HuH-7 (cell line): ENCODE results near the gene ADH1B.
"Not testable (repeated sequence)": the region's sequence is repeated elsewhere in the genome, so short reads cannot be mapped to it uniquely, and the experiment has no call there.

Source experiments
- DNase-seq: peaks from one replicate; pipeline ENCODE4 v3.0.0; 2011; ENCODE audit warnings: low spot score

ADH1B gene

DNA sequence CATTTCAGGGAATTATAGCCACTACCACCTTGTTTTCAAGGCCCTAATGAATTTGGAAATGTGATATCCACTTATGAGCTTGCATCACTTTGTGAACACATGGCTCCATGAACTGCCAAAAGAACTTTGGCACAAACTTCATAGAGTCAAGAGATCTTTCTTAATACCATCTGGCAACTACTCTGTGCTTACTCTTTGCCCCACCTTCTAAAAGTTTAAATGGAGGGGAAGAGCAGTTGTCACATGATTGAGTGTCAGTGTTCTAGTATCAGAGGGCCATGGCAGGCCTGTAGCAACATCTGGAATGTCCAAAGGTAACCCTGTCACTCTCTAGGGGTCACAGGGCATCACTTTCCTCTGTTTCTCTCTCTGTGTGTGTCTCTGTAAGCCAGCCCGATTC lies 2.6 kb upstream of the ADH1B start:
- DNase-seq = no peak

DNA sequence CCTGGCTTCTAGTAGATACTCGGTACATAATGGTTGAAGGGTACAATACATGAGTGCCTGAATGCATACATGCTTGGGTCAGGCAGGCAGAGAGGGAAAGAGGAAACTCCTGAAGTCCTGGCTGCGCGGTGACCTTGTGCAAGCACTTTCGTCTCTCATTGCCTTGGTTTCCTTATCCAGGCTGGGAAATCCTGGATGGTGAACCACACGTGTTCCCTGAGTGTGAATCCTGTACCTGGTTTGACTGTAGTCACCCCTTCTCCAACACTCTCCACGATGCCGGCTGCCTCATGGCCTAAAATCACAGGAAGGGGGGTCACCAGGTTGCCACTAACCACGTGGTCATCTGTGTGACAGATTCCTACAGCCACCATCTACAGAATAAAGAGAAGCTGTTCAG lies 3.4 kb downstream of the ADH1B start:
- DNase-seq = not testable (repeated sequence)

DNA sequence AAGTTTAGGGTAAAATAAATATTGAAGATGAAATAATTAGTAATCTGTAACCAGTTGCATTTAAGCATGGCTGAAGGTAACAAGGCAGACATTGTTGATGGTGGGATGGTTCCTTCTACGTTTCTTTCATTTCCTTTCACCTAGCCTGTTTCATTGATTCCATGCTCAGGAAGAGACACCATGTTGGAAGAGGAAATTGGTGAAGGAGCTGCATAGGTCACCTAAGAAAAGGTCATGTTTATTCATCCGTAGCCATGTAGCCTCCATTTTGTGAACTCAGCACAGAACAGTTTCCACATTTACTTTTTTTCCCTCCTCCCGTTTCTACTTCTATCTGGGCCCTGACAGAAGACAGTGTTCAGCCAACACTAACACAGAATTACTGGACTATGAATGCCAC lies 3.8 kb downstream of the ADH1B start:
- no peak for DNase-seq

DNA sequence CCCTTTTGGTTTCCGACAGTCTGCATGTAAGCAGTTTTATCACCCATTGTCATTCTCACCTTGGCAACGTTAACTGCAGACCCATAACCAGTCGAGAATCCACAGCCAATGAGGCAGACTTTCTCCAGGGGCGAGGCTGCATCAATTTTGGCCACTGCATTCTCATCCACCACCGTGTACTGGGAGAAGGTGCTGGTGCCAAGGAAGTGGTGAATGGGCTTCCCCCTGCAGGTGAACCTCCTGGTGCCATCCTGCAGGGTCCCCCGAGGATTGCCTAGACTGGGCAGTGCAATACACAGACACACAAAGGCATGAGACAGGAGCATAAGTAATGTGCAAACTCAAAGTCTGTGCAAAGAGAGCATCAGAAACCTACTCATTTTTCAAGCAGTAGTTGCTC lies 5.4 kb downstream of the ADH1B start:
- DNase-seq = no peak

DNA sequence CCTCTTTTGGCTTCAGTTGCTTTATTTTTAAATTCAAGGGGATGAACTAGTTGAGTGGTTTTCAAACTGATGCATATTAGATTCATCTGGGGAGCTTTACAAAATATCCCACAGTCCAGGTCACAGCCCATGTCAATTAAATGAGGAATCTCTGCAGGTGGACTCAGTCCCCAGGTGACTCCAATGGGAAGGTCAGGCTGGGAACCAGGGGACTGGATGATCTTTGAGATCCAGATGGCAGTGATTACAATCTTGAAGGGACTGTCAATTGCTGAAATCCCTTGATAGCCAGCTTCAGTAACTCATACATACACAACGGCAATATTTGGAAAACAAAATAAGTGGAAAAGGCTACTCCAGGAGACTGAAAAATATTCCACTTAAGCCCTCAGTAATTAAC lies 7.0 kb downstream of the ADH1B start:
- DNase-seq = no peak

DNA sequence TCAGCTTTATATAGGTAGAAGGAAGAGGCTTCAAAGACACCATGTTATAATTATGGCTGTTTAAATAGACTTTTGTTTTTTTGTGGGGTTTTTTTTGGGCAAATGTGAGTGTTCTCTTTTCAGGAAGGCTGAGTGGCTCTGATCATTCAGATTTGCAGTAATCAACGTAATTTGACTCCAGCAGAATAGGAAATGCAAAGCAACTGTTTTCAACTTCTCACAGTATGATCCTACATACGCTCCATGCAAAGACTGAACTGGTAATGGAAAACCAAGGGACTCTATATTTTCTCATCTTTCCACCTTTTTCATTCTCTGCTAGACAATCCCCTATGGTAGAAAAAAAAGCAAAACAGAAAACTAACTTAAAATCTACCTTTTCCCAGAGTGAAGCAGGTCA lies 10.8 kb downstream of the ADH1B start:
- no peak for DNase-seq

DNA sequence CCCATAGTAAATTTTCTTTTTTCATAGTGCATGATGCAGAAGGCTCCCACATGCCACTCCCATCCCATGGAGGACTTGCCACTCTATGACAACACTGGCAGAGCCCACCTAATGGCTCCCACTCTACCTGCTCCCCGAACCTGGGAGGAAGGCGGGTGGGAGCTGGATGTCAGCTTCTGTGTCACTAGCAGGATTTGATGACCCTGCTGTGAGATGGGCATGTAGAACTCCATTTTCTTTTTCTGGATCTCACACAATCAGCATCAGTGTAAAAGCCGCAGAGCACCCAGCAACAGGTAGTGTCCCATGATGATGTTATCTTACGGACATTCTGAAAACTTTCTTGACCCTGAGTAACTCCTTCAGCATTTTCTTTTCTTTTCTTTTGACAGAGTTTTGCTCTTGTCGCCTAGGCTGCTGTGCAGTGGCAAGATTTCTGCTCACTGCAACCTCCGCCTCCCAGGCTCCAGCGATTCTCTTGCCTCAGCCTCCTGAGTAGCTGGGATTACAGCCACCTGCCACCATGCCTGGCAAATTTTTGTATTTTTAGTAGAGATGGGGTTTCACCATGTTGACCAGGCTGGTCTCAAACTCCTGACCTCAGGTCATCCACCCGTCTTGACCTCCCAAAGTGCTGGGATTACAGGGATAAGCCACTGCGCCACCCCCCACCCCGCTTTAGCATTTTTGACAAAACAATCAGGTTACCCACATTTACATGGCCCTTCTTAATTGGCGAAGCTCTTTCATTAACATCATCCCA lies 15.4 kb downstream of the ADH1B start:
- no peak for DNase-seq

DNA sequence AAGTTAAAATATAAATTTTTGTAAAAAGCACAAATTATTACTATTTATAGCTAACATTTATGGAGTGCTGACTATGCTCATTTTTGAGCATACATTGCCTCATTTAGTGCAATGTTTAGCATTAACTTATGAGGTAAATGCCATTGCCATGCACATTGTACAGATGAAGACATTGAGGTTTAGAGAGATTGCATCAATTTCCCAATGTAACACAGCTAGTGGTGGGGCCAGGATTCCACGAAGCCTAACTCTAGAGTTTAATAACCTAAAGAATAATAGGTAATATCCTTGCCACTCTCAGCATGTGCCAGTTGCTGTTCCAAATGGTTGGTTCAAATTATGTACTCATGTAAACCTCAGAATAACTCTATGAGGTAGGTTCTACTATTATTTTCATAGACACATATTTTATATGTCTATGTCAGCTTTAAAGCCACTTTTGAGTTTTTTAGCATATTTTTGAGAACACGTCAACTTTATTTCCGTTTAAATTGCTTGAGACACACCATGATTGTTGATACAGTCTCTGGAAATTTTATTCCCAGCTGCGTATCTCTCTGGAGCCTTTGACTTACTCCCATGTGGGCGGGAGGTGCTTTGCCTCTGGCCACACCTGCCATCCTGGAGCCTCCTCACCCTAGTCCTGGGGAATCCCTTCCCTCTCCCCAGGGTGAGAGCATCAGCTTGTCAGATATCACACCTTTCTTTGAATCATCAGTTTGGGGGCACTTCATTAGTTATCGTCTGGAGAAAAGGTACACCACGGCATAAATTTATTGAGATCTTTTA lies 19.6 kb downstream of the ADH1B start:
- no peak for DNase-seq

DNA sequence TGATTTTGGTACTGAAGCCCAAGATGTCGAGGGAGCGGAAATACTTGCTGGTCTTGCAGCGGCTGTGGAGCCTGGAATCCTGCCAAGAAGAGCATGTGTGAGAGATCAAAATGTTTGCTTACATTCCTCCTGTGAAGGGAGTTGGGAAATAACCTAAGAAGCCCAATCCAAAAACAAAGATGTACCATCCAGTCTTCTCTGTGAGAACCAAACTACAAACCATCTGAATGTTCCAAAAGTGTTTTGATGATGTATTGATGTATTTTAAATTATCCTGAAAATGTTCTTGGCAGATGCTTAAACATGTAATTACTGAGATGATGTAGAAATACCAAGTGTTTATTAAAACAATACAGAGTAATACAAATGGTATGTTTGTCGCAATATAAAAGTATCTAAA lies 20.3 kb downstream of the ADH1B start:
- DNase-seq = no peak

DNA sequence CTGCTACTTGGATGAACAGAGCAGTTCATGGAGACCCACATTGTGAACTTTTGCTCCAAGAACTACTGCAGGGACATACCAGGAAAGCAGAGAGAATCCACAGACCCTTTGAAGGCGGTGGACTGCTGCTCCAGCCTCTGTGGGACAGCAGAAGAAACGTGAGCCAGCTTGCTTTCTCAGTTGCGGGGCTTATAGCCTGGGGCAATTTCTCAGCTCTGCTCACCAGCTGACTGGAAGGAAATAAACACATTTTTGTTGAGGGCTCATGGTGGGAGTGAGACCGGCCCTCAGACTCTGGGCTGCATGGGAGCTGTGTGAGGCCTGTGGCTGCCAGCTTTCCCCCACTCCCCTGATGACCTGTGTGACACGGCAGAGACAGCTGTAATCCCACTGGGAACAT lies 27.8 kb downstream of the ADH1B start:
- DNase-seq = no peak

DNA sequence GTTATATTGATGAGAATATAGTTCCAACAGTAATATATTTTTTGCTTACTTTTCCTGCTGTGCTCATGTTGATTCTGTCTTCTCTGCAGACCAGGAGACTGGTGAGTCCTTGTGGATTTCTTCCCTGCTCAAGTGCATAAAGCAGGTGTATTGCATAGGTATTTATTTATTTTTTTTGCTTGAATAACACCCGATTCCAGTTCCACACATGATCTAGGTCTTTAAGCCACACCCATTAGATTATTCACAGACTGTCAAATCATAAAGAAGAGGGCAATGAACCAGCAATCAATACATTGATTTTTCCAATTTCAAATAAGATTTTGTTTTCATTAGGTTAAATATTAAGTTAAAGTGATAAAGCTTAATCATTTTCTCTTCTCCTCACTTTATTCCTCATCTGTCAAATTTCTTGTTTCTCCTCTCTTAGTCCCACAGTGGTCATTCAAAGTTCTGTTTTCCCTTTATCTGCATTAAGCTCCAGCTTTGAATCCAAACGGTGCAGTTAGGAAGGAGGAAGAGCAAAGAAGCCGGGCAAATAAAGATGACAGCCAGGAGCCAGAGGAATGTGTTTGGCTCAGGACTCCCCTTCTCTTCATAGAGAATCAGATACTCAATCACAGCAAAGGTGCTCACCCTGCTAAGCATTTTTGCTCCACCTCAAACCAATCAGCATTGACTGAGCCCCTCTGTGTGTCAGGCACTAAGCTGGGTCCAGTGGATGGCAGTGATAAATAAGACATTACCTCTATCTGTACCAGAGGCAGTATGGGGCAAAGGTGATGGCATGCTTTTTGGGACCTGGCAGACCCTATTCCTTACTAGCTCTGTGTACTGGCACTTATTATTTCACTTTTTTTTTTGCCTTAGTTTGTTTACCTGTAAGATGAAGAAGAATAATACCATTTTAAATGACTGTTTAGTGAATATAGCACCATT lies 30.1 kb downstream of the ADH1B start, which contains the start of gene ADH1A:
Gene ADH1A (minus strand): TSS at position 138 of the 939 bp plus-strand sequence. CDS start 71 bp downstream, at position 67.
- no peak for DNase-seq

DNA sequence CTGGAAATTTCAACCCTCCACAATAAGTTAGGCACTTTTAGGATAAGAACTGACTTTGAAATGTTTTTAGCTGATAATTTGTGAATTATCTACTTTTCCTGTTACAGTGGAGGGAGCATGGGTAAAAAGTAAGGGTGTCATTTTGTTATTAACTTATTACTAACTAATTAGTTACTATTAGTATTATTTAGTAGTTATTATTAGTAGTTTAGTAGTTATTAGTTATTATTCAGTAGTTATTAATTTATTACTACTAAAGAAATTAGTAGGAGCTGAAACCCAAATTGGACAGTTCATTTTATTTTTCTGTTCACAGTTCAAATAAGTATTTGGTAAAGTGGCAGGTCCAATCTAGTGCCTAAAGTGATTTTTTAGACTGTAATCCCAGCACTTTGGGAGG lies 35.8 kb downstream of the ADH1B start:
- DNase-seq = no peak

DNA sequence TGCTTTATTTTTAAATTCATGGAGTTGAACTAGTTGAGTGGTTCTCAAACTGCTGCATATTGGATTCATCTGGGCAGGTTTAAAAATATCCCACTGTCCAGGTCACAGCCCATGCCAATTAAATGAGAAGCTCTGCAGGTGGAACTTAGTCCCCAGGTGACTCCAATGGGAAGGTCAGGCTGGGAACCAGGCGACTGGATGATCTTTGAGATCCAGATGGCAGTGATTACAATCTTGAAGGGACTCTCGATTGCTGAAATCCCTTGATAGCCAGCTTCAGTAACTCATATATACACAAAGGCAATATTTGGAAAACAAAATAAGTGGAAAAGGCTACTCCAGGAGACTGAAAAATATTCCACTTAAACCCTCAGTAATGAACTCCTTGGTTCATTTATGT lies 38.5 kb downstream of the ADH1B start:
- DNase-seq = no peak

DNA sequence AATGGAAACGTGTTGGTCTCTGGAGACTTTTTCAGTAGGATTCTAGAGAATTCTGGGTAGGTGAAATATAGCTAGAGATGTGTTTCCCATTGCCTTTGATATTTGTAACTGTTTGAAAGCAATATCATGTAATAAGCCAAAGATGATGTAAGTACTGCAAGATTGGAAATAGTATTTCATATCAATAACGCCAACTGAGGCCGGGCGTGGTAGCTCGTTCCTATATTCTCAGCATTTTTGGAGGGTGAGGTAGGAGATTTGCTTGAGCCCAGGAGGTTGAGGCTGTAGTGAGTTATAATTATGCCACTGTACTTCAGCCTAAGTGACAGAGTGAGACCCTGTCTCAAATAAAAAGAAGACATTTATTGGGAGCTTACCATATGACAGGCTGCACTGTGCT lies 39.9 kb downstream of the ADH1B start:
- DNase-seq = no peak

DNA sequence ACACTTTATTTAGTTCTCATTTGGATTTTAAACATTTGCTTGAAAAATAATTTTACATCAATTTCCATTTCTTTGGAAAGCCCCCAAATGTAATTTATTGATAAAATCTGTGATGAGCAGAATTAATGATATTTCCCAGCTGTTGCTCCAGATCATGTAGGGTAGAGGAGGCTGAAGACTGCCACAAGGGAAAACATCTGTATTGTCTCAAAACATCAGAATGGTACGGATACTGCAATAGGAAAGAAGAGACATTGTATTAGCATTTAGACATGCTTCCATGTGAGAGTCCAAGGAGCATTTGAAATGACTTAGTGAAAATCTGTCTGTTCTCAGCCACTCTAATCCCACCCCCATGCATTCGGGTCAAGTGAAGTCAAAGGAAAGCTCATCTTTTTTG lies 44.8 kb downstream of the ADH1B start:
- no peak for DNase-seq

DNA sequence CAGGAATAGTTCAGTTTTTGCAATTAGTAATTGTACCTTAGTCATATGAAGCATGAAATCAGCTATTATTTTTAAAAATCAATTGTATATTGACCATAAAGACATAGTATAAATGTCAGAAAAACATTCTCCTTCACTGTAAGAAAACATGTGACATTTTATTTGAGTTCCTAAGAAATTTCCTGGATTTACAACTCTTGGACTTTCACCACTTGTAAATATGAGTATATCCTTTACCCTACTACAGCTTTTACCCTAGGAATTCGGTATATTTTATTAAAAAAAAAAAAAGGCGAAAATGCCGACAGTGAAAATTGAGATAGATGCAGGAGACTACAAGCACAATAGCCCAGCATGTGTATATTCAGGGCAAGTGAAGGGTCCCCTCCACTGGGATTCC lies 45.3 kb downstream of the ADH1B start:
- no peak for DNase-seq

DNA sequence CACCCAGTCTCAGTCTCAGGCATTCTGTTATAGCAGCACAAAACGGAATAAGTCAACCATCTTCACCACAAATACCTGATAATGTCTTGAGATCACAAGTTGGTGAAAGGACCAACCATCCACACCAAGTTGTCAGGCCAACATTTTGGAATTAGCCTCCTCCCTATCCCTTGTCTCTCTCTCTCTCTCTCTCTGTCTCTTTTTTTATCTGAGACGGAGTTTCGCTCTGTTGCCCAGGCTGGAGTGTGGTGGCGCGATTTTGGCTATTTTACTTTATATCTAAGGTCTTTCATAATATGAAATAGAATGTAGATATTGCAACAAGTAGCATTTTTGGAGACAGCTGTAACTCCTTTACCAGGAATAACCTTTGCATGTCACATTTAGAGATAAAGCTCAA lies 46.2 kb downstream of the ADH1B start:
- no peak for DNase-seq

DNA sequence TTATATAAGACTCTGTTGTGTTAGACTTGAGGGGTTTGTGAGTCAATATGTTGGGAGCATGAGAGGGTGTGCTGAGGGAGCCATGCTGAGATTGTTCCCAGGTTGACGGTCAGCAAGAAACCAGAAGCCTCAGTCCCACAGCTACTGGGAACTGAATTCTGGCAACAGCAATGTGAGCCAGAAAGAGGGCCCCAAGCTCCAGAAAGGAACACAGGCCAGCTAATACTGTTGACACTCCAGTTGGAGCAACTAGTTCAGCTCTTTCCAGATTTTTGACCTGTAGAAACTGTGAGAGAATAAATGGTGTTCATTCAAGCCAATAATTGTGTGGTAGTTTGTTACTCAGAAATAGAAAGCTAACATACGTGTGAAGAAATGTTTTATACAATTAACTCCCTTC lies 47.5 kb downstream of the ADH1B start:
- no peak for DNase-seq

DNA sequence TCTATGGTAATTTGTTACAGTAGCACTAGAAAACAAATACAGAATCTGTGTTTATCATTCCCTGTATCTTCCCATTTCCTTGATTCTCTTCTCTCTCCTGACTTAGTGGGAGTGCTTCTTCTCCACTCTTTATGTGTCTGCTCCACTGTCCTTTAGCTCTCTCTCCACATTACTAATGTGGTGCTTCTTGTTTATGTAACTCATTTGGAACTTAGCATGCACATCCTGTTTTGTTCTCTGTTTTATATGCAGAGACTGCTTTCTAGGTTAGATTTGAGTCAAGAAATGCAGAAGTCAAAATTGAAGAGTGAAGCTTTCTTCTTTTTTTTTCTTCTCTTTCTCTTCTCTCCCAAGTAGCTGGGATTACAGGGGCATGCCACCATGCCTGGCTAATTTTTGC lies 56.3 kb downstream of the ADH1B start:
- no peak for DNase-seq
